Stimulated activated CD4-positive, alpha-beta T cell treated with anti-CD3 and anti-CD28 coated beads, TNF-alpha, amount 100 ng/mL, for 4 hours (primary cell): Measurements from ENCODE around the gene ADCY4.
"Not testable (repeated sequence)": the region's sequence is repeated elsewhere in the genome, so short reads cannot be mapped to it uniquely, and the experiment has no call there.

ENCODE experiments used
- DNase-seq, 3 experiments: peaks; one replicate each; pipeline ENCODE4 v3.0.0-alpha.2; 2020; ENCODE audit warnings: low read depth in 3 of 3

ADCY4 gene

DNA sequence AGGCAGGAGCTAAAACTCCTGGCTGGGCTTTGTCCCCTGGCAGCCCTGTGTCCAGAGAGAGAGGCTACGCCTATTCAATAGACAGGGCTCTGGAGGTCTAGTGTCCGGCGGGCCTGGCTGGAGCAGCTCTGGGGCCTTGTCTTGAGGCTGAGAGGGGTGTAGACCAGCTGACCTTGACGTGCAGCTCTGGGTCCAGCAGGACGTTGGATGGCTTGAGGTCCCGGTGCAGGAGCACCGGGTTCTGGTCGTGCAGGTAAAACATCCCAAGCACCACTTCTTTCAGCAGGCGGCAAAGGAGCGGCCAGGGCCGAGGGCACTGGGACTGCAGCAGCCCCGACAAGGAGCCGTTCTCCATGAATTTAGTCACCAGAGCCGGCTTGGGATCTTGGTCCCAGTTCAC is 4.0 kb upstream of the ADCY4 start:
- no peak for DNase-seq

GRCh38 chr14:24337824-24338175 is 2.9 kb upstream of the ADCY4 start:
- no peak for DNase-seq

GRCh38 chr14:24337144-24337823 is 2.4 kb upstream of the ADCY4 start:
- no peak for DNase-seq

GRCh38 chr14:24335461-24336171 is 745 bp upstream of the ADCY4 start:
- DNase-seq, result no peak

DNA sequence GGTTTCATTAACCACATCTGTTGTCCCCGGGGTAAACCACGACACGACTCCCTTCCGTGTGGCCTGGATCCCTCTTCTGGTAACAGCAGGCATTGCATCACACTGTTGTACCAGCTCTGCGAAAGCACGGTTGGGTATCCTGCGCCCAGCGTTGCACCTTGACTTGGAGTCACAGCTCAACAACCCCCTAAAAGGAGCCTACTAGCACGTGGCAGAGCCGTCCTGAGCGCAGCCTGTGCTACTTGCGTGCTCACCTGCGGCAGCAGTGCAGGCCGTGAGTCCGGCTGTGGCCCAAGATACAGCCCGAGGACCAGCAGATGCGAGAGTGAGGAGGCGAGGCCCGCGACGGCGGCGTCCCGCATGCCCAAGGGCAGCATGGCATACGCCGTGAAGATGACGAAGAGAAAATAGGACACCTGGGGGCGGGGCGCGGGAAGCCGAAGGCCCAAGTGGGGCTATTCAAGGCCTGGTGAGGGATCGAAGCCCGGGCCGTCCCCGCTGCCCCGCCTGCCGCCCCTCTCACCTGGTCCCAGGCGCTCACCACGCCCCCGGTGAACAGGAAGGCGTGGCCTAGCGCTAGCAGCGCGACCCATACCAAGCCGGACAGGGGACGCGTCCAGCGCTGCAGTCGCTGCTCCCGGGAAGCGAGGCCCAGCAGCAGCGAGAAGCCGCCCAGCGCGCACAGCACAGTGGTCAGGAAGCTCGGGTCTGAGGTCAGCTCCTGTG is 2.4 kb downstream of the ADCY4 start:
- DNase-seq, result peak; percentile 62 to 81 (median 77)

DNA sequence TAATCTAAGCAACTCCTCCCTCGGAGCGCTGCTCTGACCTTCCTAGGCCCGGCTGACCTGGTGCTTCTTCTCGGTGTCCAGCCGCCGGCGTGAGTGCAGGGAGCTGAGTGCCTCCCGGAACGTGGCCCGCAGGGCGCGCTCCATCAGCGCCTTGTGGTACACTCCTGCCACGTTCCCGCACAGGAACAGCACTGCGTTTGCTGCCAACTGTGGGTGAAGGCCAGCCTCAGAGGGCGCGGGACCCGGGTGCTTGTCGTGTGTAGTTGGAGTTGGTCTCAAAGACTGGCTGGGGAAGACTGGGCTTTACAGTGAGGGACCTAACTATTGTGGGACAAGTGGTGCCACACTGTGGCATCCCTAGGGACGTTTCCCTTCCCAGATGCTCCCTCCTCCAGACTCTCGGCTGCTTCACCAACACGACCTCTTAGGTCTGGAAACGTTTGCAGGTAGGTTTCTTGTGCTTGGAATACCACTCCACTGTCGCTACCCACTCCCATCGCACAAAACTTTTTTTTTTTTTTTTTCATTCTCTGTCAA is 3.1 kb downstream of the ADCY4 start:
- DNase-seq, result no peak

- DNase-seq, result no peak
These were observed 3.7 kb downstream of the ADCY4 start for GRCh38 chr14:24330973-24331674.

GRCh38 chr14:24329736-24330135 is 5.1 kb downstream of the ADCY4 start:
- DNase-seq, result no peak

DNA sequence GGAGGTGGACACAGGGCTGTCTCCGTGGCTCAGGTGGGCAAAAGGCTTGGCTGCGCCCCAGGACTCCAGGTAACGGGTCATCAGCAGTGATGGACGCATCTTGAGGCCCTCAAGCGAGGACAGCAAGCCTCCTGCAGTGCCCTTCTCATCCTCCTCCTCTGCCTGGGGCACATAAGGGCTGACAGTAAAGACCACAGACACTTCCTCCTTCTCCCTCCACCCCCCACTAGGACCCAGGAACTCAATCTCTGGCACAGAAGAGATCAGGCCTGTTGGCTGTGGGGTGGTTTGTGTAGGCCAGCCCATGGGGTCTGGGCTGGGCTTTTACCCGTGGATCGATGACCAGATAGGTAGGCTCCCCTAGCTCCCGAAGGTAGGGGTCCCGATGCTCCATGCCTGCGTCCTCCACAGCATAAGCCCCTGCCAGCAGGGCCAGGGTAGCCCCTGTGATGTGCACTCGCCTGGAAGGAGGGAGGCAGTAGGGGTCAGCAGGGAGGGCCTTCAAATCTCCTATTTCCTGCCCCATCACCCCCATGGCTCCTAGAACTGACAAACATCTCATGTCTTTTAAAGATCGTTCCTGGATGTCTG is 5.7 kb downstream of the ADCY4 start:
- DNase-seq, result no peak

GRCh38 chr14:24327914-24328313 is 7.0 kb downstream of the ADCY4 start:
- not testable (repeated sequence) for DNase-seq

- DNase-seq, result no peak
These were observed 7.6 kb downstream of the ADCY4 start for GRCh38 chr14:24327303-24327702.

DNA sequence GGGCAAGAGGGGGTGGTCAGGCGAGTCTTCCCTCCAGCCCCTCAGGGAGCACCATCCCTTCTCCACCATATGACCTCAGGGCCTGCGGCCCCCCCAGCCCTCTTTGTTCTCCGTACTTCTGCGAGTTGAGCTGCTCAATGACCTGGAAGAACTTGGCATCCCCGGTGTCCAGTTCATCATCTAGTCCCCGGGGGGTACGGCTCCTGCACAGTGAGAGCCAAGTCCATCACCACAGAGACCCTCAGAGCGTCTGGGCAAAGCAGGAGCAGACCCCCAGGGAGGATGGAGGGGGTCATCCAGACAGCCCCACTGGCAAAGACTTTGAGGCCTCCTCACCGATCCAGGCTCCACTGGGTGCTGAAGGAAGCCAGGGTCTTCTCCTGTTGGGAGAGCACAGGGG is 8.9 kb downstream of the ADCY4 start:
- no peak for DNase-seq

- no peak for DNase-seq
These were observed 9.8 kb downstream of the ADCY4 start for GRCh38 chr14:24325041-24325530.

GRCh38 chr14:24324024-24324423 is 10.8 kb downstream of the ADCY4 start:
- no peak for DNase-seq

DNA sequence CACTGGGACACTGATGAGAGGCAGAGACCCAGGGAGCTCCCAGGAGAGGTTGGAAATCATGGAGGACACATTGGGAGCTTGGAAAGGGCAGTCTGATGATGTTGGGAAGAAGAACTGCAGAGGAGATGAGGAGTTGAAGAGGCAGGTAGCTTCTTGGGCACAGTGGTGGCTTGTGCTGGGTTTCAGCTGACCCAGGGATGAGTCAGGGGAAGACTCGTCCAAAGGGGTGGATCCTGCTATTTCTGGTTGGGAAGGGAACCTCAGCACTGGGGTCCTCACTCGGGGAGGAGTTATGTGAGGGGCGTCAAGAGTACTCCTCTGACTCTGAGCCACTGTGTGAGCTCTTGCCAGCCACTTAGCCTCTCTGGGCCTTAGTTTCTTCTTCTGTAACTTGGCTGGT is 11.5 kb downstream of the ADCY4 start:
- DNase-seq, result no peak

DNA sequence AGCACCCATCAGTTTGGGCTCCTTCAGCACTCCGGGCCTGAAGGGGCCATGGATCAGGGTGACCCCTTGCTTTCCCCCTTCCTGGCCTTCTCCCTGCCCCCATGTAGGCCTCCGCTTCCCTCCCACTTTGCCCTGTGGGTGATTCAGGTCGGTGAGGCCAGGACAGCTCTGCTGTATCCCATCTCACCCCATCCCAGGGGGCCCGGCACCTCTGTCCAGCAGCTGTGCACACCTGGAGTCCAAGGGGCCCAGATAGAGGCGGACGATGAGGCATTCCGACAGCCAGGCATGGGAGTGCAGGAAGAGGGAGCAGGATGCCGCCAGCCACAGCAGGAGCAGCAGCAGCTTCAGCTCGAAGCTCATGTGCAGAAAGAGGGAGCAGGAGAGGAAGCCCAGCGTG is 12.2 kb downstream of the ADCY4 start:
- no peak for DNase-seq

GRCh38 chr14:24321212-24321975 is 13.5 kb downstream of the ADCY4 start:
- no peak for DNase-seq

GRCh38 chr14:24317141-24317928 is 17.5 kb downstream of the ADCY4 start:
- DNase-seq, result no peak

GRCh38 chr14:24316597-24316950 is 18.3 kb downstream of the ADCY4 start:
- no peak for DNase-seq
